H1 (cell line): ENCODE measurements around the gene HS6ST2. TPM values are rescaled to one million over a fixed set of nuclear protein-coding genes. Genes with fewer than 3 reads are reported as not detected.

Source experiments
- CTCF ChIA-PET: fragments of 300-600 bp; sonication (Branson Sonifier 250); formaldehyde crosslinking; loops from one replicate; lab custom pipeline; 2021; ENCODE audit not compliant: partially characterized antibody; lab: Charles Lee
- POLR2A ChIA-PET: fragments of 300-600 bp; sonication (Branson Sonifier 250); formaldehyde crosslinking; loops from one replicate; lab custom pipeline; 2021; ENCODE audit warnings: inconsistent platforms; ENCODE audit not compliant: partially characterized antibody; lab: Charles Lee
- DNase-seq, 2 experiments: peaks; one replicate each; pipeline versions ENCODE4 v3.0.0 to v3.0.0-alpha.2; 2010 to 2022; ENCODE audit warnings: low spot score in 2 of 2, low read depth in 1 of 2, mixed read lengths in 1 of 2
- FAIRE-seq: peaks from 2 replicates; lab custom pipeline; 2011; peaks lifted over from hg19 to GRCh38; lab: Jason Lieb, UNC
- H2AFZ ChIP-seq: 2 replicates; pipeline ENCODE4 v1.8.1; 2012; ENCODE audit warnings: low read length, inconsistent platforms
- H2AK5ac ChIP-seq: 2 replicates; pipeline ENCODE4 v1.6.1; 2013; ENCODE audit warnings: low read depth, low read length
- H2BK120ac ChIP-seq: replicated peaks from 2 replicates; pipeline ENCODE3; 2013; ENCODE audit warnings: low read depth, low read length, inconsistent platforms
- H2BK12ac ChIP-seq: 2 replicates; pipeline ENCODE4 v1.6.1; 2013; ENCODE audit warnings: low read depth, low read length
- H2BK15ac ChIP-seq: 2 replicates; pipeline ENCODE4 v1.6.1; 2013; ENCODE audit warnings: low read length
- H2BK20ac ChIP-seq: 2 replicates; pipeline ENCODE4 v1.6.1; 2013; ENCODE audit warnings: low read length
- H2BK5ac ChIP-seq: 2 replicates; pipeline ENCODE4 v1.6.1; 2013; ENCODE audit warnings: low read depth, low read length
- H3K14ac ChIP-seq: 2 replicates; pipeline ENCODE4 v1.6.1; 2013; ENCODE audit warnings: inconsistent platforms; ENCODE audit not compliant: insufficient read length
- H3K18ac ChIP-seq: 2 replicates; pipeline ENCODE4 v1.6.1; 2013; ENCODE audit warnings: low read length; ENCODE audit errors: extremely low read depth
- H3K23ac ChIP-seq: 2 replicates; pipeline ENCODE4 v1.6.1; 2013; ENCODE audit warnings: inconsistent platforms; ENCODE audit not compliant: insufficient read length
- H3K23me2 ChIP-seq: 2 replicates; pipeline ENCODE4 v1.6.1; 2013; ENCODE audit warnings: low read depth, low read length
- H3K27ac ChIP-seq: 2 replicates; pipeline ENCODE4 v1.6.1; 2011; ENCODE audit warnings: low read depth, low read length, inconsistent platforms
- H3K27me3 ChIP-seq, 4 experiments: replicated peaks in 1 of 4; 1 replicate in 1 of 4; 2 replicates in 3 of 4; pipeline versions ENCODE4 v1.6.1 to v1.8.1; 2011 to 2013; ENCODE audit warnings: low read length in 3 of 4, mild to moderate bottlenecking in 3 of 4, inconsistent platforms in 2 of 4, mixed read lengths in 2 of 4, moderate library complexity in 1 of 4; ENCODE audit not compliant: control insufficient read depth in 3 of 4, insufficient read depth in 3 of 4; ENCODE audit errors: extremely low read depth in 1 of 4
- H3K36me3 ChIP-seq, 4 experiments: 2 replicates each; pipeline versions ENCODE4 v1.6.1 to v1.8.1; 2011 to 2013; ENCODE audit warnings: mild to moderate bottlenecking in 4 of 4, low read length in 3 of 4, moderate library complexity in 2 of 4, control low read depth in 1 of 4, inconsistent platforms in 1 of 4; ENCODE audit not compliant: insufficient read depth in 4 of 4, control insufficient read depth in 2 of 4
- H3K4ac ChIP-seq: replicated peaks from 2 replicates; pipeline ENCODE3; 2013; ENCODE audit warnings: low read length, low read depth, mixed read lengths, inconsistent platforms; ENCODE audit not compliant: insufficient read length
- H3K4me1 ChIP-seq, 4 experiments: replicated peaks in 1 of 4; 1 replicate in 1 of 4; 2 replicates in 3 of 4; pipeline versions ENCODE4 v1.6.1 to v1.8.1; 2011 to 2013; ENCODE audit warnings: low read length in 3 of 4, inconsistent platforms in 2 of 4, mixed read lengths in 1 of 4; ENCODE audit not compliant: insufficient read depth in 4 of 4, control insufficient read depth in 3 of 4
- H3K4me2 ChIP-seq, 2 experiments: 2 replicates each; pipeline versions ENCODE4 v1.6.1 to v1.8.1; 2011 to 2013; ENCODE audit warnings: low read depth in 2 of 2, low read length in 2 of 2, control low read depth in 1 of 2, inconsistent platforms in 1 of 2, mild to moderate bottlenecking in 1 of 2; ENCODE audit not compliant: insufficient read depth in 1 of 2
- H3K4me3 ChIP-seq, 4 experiments: fragments of 200-600, 300-600 bp in 1 of 4; sonication (generic), shearing (Covaris generic), sonication (Bioruptor Twin) in 1 of 4; 2 replicates each; pipeline versions ENCODE4 v1.5.1 to v1.8.1; 2011 to 2016; ENCODE audit warnings: low read length in 4 of 4, low read depth in 3 of 4, control low read depth in 2 of 4, inconsistent platforms in 2 of 4, mild to moderate bottlenecking in 2 of 4, mixed read lengths in 1 of 4, moderate library complexity in 1 of 4; ENCODE audit not compliant: insufficient read depth in 2 of 4; ENCODE audit errors: extremely low read depth in 1 of 4
- H3K56ac ChIP-seq: replicated peaks from 2 replicates; pipeline ENCODE3; 2013; ENCODE audit warnings: low read depth, mild to moderate bottlenecking, mixed read lengths, low read length, inconsistent platforms; ENCODE audit not compliant: insufficient read length
- H3K79me1 ChIP-seq: 2 replicates; pipeline ENCODE4 v1.6.1; 2013; ENCODE audit warnings: low read depth, low read length, control low read depth
- H3K79me2 ChIP-seq, 2 experiments: 2 replicates each; pipeline versions ENCODE4 v1.6.1 to v1.8.1; 2012 to 2013; ENCODE audit warnings: low read length in 2 of 2, mild to moderate bottlenecking in 2 of 2, inconsistent platforms in 1 of 2; ENCODE audit not compliant: insufficient read depth in 2 of 2, control insufficient read depth in 1 of 2
- H3K9ac ChIP-seq, 4 experiments: replicated peaks in 1 of 4; 1 replicate in 1 of 4; 2 replicates in 3 of 4; pipeline versions ENCODE4 v1.6.1 to v1.8.1; 2011 to 2013; ENCODE audit warnings: low read depth in 3 of 4, low read length in 3 of 4, control low read depth in 2 of 4, mild to moderate bottlenecking in 2 of 4, moderate library complexity in 2 of 4, inconsistent platforms in 1 of 4; ENCODE audit errors: extremely low read depth in 1 of 4
- H3K9me3 ChIP-seq, 2 experiments: 2 replicates each; pipeline versions ENCODE4 v1.6.1 to v1.8.1; 2012 to 2013; ENCODE audit warnings: mild to moderate bottlenecking in 2 of 2, moderate library complexity in 2 of 2, control low read depth in 1 of 2, inconsistent platforms in 1 of 2, low read depth in 1 of 2, low read length in 1 of 2, mixed read lengths in 1 of 2; ENCODE audit not compliant: insufficient read depth in 2 of 2
- H4K20me1 ChIP-seq, 2 experiments: replicated peaks in 1 of 2; 2 replicates each; pipeline versions ENCODE3 to v1.8.1; 2011 to 2013; ENCODE audit warnings: inconsistent platforms in 2 of 2, low read length in 2 of 2, mild to moderate bottlenecking in 1 of 2; ENCODE audit not compliant: insufficient read depth in 2 of 2, control insufficient read depth in 1 of 2
- H4K5ac ChIP-seq: 2 replicates; pipeline ENCODE4 v1.6.1; 2013; ENCODE audit warnings: low read length, low read depth, mixed read lengths, inconsistent platforms; ENCODE audit not compliant: insufficient read length
- H4K8ac ChIP-seq: 2 replicates; pipeline ENCODE4 v1.8.0; 2013; ENCODE audit warnings: mild to moderate bottlenecking, moderate library complexity, low read length, inconsistent platforms; ENCODE audit not compliant: insufficient read depth; ENCODE audit errors: extremely low read depth
- H4K91ac ChIP-seq: replicated peaks from 2 replicates; pipeline ENCODE3; 2013; ENCODE audit warnings: low read length, mixed read lengths, inconsistent platforms; ENCODE audit not compliant: insufficient read length
- CTBP2 ChIP-seq: IDR thresholded peaks from 2 replicates; pipeline ENCODE4 v1.7.0; 2011; ENCODE audit warnings: borderline replicate concordance, mild to moderate bottlenecking, moderate library complexity, mixed read lengths, low read length; ENCODE audit not compliant: insufficient read depth, insufficient read length
- GTF2F1 ChIP-seq: IDR thresholded peaks from 2 replicates; pipeline ENCODE4 v1.6.1; 2012; ENCODE audit warnings: low read depth, low read length, improper control_type of control experiment, borderline replicate concordance
- NRF1 ChIP-seq: IDR thresholded peaks from 2 replicates; pipeline ENCODE4 v1.6.1; 2011; ENCODE audit warnings: mild to moderate bottlenecking, low read depth, low read length, improper control_type of control experiment
- POLR2AphosphoS5 ChIP-seq: IDR thresholded peaks from 2 replicates; pipeline ENCODE4 v1.6.1; 2011; ENCODE audit warnings: low read depth, low read length
- SRF ChIP-seq: IDR thresholded peaks from 2 replicates; pipeline ENCODE4 v1.6.1; 2011; ENCODE audit warnings: mild to moderate bottlenecking, low read depth, low read length, moderate library complexity
- WGBS, 2 experiments: shearing (Covaris generic) in 1 of 2; methylation state at CpG; one replicate each; pipeline versions ENCODE4 v1.1.6 to v1.1.7; 2013 to 2015; ENCODE audit warnings: low lambda C conversion rate in 2 of 2, mixed read lengths in 2 of 2, inconsistent platforms in 1 of 2, low coverage in 1 of 2, missing lambda C conversion rate in 1 of 2; ENCODE audit not compliant: insufficient replicate concordance in 2 of 2, insufficient coverage in 1 of 2, insufficient read length in 1 of 2; ENCODE audit errors: extremely low coverage in 1 of 2, missing lambda C conversion rate in 1 of 2; 5-methylcytosine and 5-hydroxymethylcytosine counted together
- polyA plus RNA-seq, 7 experiments: library from polyadenylated mRNA; depleted of rRNA in 3 of 7; stranded (reverse) in 5 of 7; unstranded in 2 of 7; fragments of >200 nt in 5 of 7; fragments of 200-250 nt in 2 of 7; gene quantifications; 1 replicate in 5 of 7; 2 replicates in 1 of 7; 4 replicates in 1 of 7; pipeline versions ENCODE4 v1.2.1 to v1.2.3, GENCODE V29; 2011 to 2013; ENCODE audit warnings: missing spikeins in 2 of 7, mixed read lengths in 2 of 7
- total RNA-seq: library from RNA; stranded (reverse); fragmentation: NEBNext Ultra II Directional; extraction: Animal tissue kit (Norgen Biotek cat#: 25700); gene quantifications from 2 replicates; pipeline ENCODE4 v1.2.1, GENCODE V29; 2021

HS6ST2 gene
- total and polyA plus RNA-seq, 2 of the 8 experiments (the other 6 are each of a cell fraction or from before 2014, with no cell fraction given), result 3.9 TPM

DNA sequence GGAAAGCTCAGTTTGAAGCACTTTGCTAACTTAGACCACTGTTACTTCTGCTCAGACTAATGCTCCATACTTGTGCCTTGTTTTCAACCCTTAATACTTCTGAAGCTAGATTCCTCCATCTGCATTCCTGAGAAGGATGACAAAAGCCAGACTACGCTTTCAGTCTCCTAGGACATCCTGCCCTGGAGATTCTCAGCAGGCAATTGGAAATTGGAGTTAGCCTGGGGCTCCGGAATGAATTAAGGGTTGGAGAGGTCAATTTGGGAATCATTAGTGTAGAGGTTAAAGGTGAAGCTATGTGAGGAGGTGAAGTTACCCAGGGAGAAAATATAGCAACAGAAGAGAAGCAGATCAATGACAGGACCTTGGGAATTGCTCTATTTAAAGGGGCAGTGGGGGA, 253.7 kb downstream of the HS6ST2 start:
- H3K4me3 ChIP-seq, result no peak overlapping the region
- peak; percentile 72 for FAIRE-seq
- WGBS, 2 experiments, result 59% methylated on average over 2 of the region's 2 CpGs; no CpG with 5 or more reads in 1 of the 2 experiments

More for the DNA sequence above, 253.7 kb downstream of the HS6ST2 start:
- no peak overlapping the region for H2BK120ac ChIP-seq
- no peaks in the 10 kb centered on the region for H3K79me2 ChIP-seq
- H3K4me1 ChIP-seq, result peaks cover 0 to 2% (median 0%) of the 10 kb centered on the region in 4 experiments; a peak in 2 of 7 replicates
- TF ChIP-seq GTF2F1 (no peak), CTBP2 (no peak), NRF1 (no peak), POLR2AphosphoS5 (no peak), SRF (no peak)
- no peak overlapping the region for H2BK5ac ChIP-seq
- no peak overlapping the region for H2BK15ac ChIP-seq
- no peak for DNase-seq
- H3K4ac ChIP-seq, result no peak overlapping the region
- H2AK5ac ChIP-seq, result no peak overlapping the region
- H3K56ac ChIP-seq, result no peak overlapping the region
- no peaks in the 10 kb centered on the region for H3K36me3 ChIP-seq
- no peaks in the 10 kb centered on the region for H3K9me3 ChIP-seq
- H4K91ac ChIP-seq, result no peak overlapping the region
- H3K9ac ChIP-seq, result no peak overlapping the region
- no peak overlapping the region for H3K27ac ChIP-seq
- H3K23ac ChIP-seq, result no peak overlapping the region
- ChIA-PET CTCF (interaction anchor here (0.6 to 0.8 kb wide), 2 partner anchors 12 to 1632 kb away, joined by 3 read pairs; no protein-coding TSS in a partner anchor), POLR2A (no interaction called here)
- no peak overlapping the region for H4K5ac ChIP-seq
- H3K14ac ChIP-seq, result no peak overlapping the region
- no peak overlapping the region for H3K18ac ChIP-seq
- H3K79me1 ChIP-seq, result no peaks in the 10 kb centered on the region
- no peak overlapping the region for H3K4me2 ChIP-seq
- H2BK20ac ChIP-seq, result no peak overlapping the region
- no peak overlapping the region for H2AFZ ChIP-seq
- no peaks in the 10 kb centered on the region for H3K27me3 ChIP-seq
- H3K23me2 ChIP-seq, result peaks cover 1% of the 10 kb centered on the region; the same call in 1 of the 2 replicates
- no peak overlapping the region for H2BK12ac ChIP-seq
- H4K8ac ChIP-seq, result no peak overlapping the region
- no peaks in the 10 kb centered on the region for H4K20me1 ChIP-seq
